Kidney (tissue), 14 donors: ENCODE results near the gene EPHA1. TPM values are rescaled to one million over a fixed set of nuclear protein-coding genes. Genes with fewer than 3 reads are reported as not detected.

Experiments used
- DNase-seq, 5 donors: peaks; one replicate each; pipeline ENCODE4 v3.0.0-alpha.2; 2013 to 2020
- FAIRE-seq: peaks from 2 replicates; lab custom pipeline; 2012; peaks lifted over from hg19 to GRCh38; lab: Jason Lieb, UNC
- H3K27ac ChIP-seq, 2 donors: one replicate each; pipeline ENCODE4 v1.7.0; 2013; ENCODE audit warnings: low read depth in 2 of 2, low read length in 2 of 2, inconsistent platforms in 1 of 2
- H3K27me3 ChIP-seq: one replicate; pipeline ENCODE4 v1.7.1; 2013; ENCODE audit warnings: low read length, inconsistent platforms; ENCODE audit not compliant: control insufficient read depth, insufficient read depth
- H3K36me3 ChIP-seq, 3 donors: one replicate each; pipeline versions ENCODE4 v1.7.0 to v1.7.1; 2013; ENCODE audit warnings: low read length in 3 of 3, control low read depth in 1 of 3, inconsistent platforms in 1 of 3; ENCODE audit not compliant: insufficient read depth in 3 of 3, control insufficient read depth in 2 of 3
- H3K4me1 ChIP-seq, 3 donors: one replicate each; pipeline versions ENCODE4 v1.7.0 to v1.7.1; 2013; ENCODE audit warnings: low read length in 3 of 3, inconsistent platforms in 1 of 3, low read depth in 1 of 3; ENCODE audit not compliant: control insufficient read depth in 2 of 3, insufficient read depth in 2 of 3
- H3K4me3 ChIP-seq, 3 donors: one replicate each; pipeline versions ENCODE4 v1.7.0 to v1.8.1; 2013; ENCODE audit warnings: low read length in 3 of 3, control low read depth in 1 of 3, inconsistent platforms in 1 of 3
- H3K9ac ChIP-seq, 3 donors: one replicate each; pipeline versions ENCODE4 v1.7.0 to v1.7.1; 2013; ENCODE audit warnings: low read length in 3 of 3, control low read depth in 1 of 3, inconsistent platforms in 1 of 3
- H3K9me3 ChIP-seq, 3 donors: one replicate each; pipeline versions ENCODE4 v1.7.0 to v1.7.1; 2013; ENCODE audit warnings: low read length in 3 of 3, control low read depth in 1 of 3, inconsistent platforms in 1 of 3; ENCODE audit not compliant: control insufficient read depth in 2 of 3, insufficient read depth in 1 of 3
- CTCF ChIP-seq: IDR thresholded peaks from 3 replicates; pipeline ENCODE4 v1.5.1; 2012; ENCODE audit warnings: mild to moderate bottlenecking, moderate library complexity, borderline replicate concordance; ENCODE audit not compliant: insufficient read depth; ENCODE audit errors: extremely low read depth
- intact Hi-C: fragments of 100-400 bp; cut with DNase I; formaldehyde crosslinking; loops from one replicate; pipeline ENCODE4 v1.11.1; 2022
- polyA plus RNA-seq: library from polyadenylated mRNA; stranded (reverse); fragments of 350-450 nt; fragmentation: Illumina TruSeq; extraction: RNeasy Lipid Tissue Mini Kit (QIAGEN cat#74804); gene quantifications from one replicate; pipeline ENCODE4 v1.2.3, GENCODE V29; 2014; ENCODE audit warnings: low read depth, low replicate concordance; ENCODE audit not compliant: insufficient read depth
- total RNA-seq: library from RNA; stranded (reverse); fragmentation: NEBNext Ultra II Directional; extraction: Animal tissue kit (Norgen Biotek cat#: 25700); gene quantifications from one replicate; pipeline ENCODE4 v1.2.1, GENCODE V29; 2021
- donor health status: control.
- donor health status: control.
- donor health status: control.
- donor health status: control.
- donor health status: control.
- donor health status: DM: yes; HTN: yes; CAD: no.
- donor health status: Normal renal cell carcinoma (clear cell type).

EPHA1 gene
- total and polyA plus RNA-seq, 2 donors from 2014 or later: 6.9 to 22.3 TPM

- H3K36me3 ChIP-seq: no peaks in the 10 kb centered on the region
- H3K27ac ChIP-seq: no peak overlapping the region
- no peaks in the 10 kb centered on the region for H3K9me3 ChIP-seq
- H3K4me3 ChIP-seq: no peak overlapping the region
- H3K27me3 ChIP-seq: no peaks in the 10 kb centered on the region
- TF ChIP-seq CTCF: no peak
- peak in 1 of 5 donors; percentile 25 for DNase-seq
- intact Hi-C loops: loop anchor here (10.0 kb wide), 1 partner anchor 185 kb away; no protein-coding TSS in a partner anchor
- FAIRE-seq: no peak
- H3K9ac ChIP-seq: no peak overlapping the region
- H3K4me1 ChIP-seq: peaks cover 0 to 2% (median 0%) of the 10 kb centered on the region in 3 donors
Observed at GRCh38 chr7:143419880-143420279, 11.2 kb upstream of the EPHA1 start.

- Histone ChIP-seq H3K27me3 (no peaks in the 10 kb centered on the region), H3K4me3 (no peak overlapping the region), H3K36me3 (no peaks in the 10 kb centered on the region), H3K9ac (no peak overlapping the region), H3K9me3 (no peaks in the 10 kb centered on the region), H3K4me1 (peaks cover 0 to 2% (median 0%) of the 10 kb centered on the region in 3 donors), H3K27ac (no peak overlapping the region)
- TF ChIP-seq CTCF: no peak
- no peak for FAIRE-seq
- no peak for DNase-seq
- intact Hi-C loops: loop anchor here (10.0 kb wide), 1 partner anchor 184 kb away; no protein-coding TSS in a partner anchor
Observed at GRCh38 chr7:143418681-143419458, 10.2 kb upstream of the EPHA1 start.

DNA sequence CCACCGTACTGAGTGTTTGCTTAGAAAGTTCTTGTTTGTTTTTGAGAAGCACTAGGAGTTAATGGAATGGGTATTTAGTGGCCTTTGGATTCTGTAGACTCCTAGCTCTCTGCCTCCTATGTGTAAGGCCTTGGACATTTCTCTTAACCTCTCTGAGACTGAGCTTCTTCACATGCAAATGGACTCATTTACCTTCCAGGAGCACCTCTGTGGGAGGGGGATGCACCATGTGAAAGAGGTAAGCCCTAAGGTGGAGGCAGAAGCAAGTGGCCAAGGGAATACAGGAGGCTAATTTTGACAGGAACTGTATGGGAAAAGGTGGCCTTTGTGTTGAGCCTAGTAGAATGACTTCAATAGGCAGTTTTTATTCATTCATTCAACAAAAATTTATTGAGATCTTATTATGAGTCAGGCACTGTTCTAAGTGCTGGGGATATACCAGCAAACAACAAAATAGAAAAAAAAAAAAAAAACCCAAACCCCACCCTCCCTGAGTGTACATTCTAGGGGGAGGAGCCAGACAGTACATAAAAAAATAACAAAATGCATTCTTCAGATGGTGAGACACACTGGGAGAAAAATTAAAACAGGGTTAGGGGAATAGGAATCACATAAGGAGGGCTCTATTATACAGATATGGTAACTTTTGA lies 9.2 kb upstream of the EPHA1 start:
- no peak for FAIRE-seq
- Histone ChIP-seq H3K27ac (no peak overlapping the region), H3K9me3 (no peaks in the 10 kb centered on the region), H3K4me1 (peaks cover 0 to 2% (median 0%) of the 10 kb centered on the region in 3 donors), H3K9ac (no peak overlapping the region), H3K36me3 (no peaks in the 10 kb centered on the region), H3K27me3 (no peaks in the 10 kb centered on the region), H3K4me3 (no peak overlapping the region)
- TF ChIP-seq CTCF: no peak
- DNase-seq: no peak
- intact Hi-C loops: loop anchor here (10.0 kb wide), 1 partner anchor 183 kb away; no protein-coding TSS in a partner anchor
